SK-N-SH treated with all-trans-retinoic acid at 6 μM for 48 hours (cell line): ENCODE data around the gene GRM4.

Experiments
- ATAC-seq: fragments of 200-7000 bp; cut with Tn5 transposase; 3 replicates; pipeline ENCODE4 v1.9.1; 2020; ENCODE audit warnings: mild to moderate bottlenecking, moderate library complexity
- ARNTL ChIP-seq: fragments of 450-650 bp; formaldehyde crosslinking; IDR thresholded peaks from 2 replicates; pipeline ENCODE4 v1.5.0; 2020; ENCODE audit warnings: low read depth, mild to moderate bottlenecking, moderate library complexity, borderline replicate concordance
- BACH2 ChIP-seq: fragments of 250-450 bp; sonication (Bioruptor Pico); IDR thresholded peaks from 2 replicates; pipeline ENCODE4 v1.9.0; 2021; ENCODE audit warnings: mild to moderate bottlenecking, borderline replicate concordance
- CREB5 ChIP-seq: fragments of 250-450 bp; sonication (Bioruptor Pico); IDR thresholded peaks from 2 replicates; pipeline ENCODE4 v1.5.1; 2020; ENCODE audit warnings: low read depth, mild to moderate bottlenecking, moderate library complexity
- CSDC2 ChIP-seq: fragments of 250-450 bp; sonication (Bioruptor Pico); IDR thresholded peaks from 2 replicates; pipeline ENCODE4 v1.5.0; 2020; ENCODE audit warnings: mild to moderate bottlenecking, moderate library complexity
- CSRNP3 ChIP-seq: fragments of 250-450 bp; sonication (Bioruptor Pico); IDR thresholded peaks from 2 replicates; pipeline ENCODE4 v1.5.1; 2021; ENCODE audit warnings: mild to moderate bottlenecking, moderate library complexity
- ESRRG ChIP-seq: fragments of 250-450 bp; sonication (Bioruptor Pico); IDR thresholded peaks from 2 replicates; pipeline ENCODE4 v1.6.1; 2021; ENCODE audit warnings: mild to moderate bottlenecking
- GLIS3 ChIP-seq: fragments of 250-450 bp; sonication (Bioruptor Pico); IDR thresholded peaks from 2 replicates; pipeline ENCODE4 v1.5.0; 2020; ENCODE audit warnings: mild to moderate bottlenecking, moderate library complexity
- ISL1 ChIP-seq: fragments of 250-450 bp; sonication (Bioruptor Pico); IDR thresholded peaks from 2 replicates; pipeline ENCODE4 v2.1.2; 2022; ENCODE audit warnings: mild to moderate bottlenecking, moderate library complexity
- OSR1 ChIP-seq: fragments of 250-450 bp; sonication (Bioruptor Pico); IDR thresholded peaks from 2 replicates; pipeline ENCODE4 v1.8.0; 2022; ENCODE audit warnings: moderate library complexity, mild to moderate bottlenecking, inconsistent platforms
- PATZ1 ChIP-seq: fragments of 250-450 bp; sonication (Bioruptor Pico); IDR thresholded peaks from 2 replicates; pipeline ENCODE4 v1.8.0; 2020; ENCODE audit warnings: mild to moderate bottlenecking, moderate library complexity, borderline replicate concordance
- POU6F1 ChIP-seq: fragments of 250-450 bp; sonication (Bioruptor Pico); IDR thresholded peaks from 2 replicates; pipeline ENCODE4 v1.8.0; 2021; ENCODE audit warnings: low read depth, mild to moderate bottlenecking, moderate library complexity, borderline replicate concordance
- PPARA ChIP-seq: fragments of 250-450 bp; sonication (Bioruptor Pico); IDR thresholded peaks from 2 replicates; pipeline ENCODE4 v1.5.0; 2020; ENCODE audit warnings: mild to moderate bottlenecking, borderline replicate concordance
- SNAI2 ChIP-seq: fragments of 250-450 bp; sonication (Bioruptor Pico); IDR thresholded peaks from 2 replicates; pipeline ENCODE4 v1.5.0; 2020; ENCODE audit warnings: mild to moderate bottlenecking, moderate library complexity
- TCF4 ChIP-seq: fragments of 250-450 bp; sonication (Bioruptor Pico); IDR thresholded peaks from 2 replicates; pipeline ENCODE4 v1.8.0; 2021; ENCODE audit warnings: mild to moderate bottlenecking, moderate library complexity, borderline replicate concordance
- TOX ChIP-seq: fragments of 250-450 bp; sonication (Bioruptor Pico); IDR thresholded peaks from 2 replicates; pipeline ENCODE4 v1.8.0; 2021; ENCODE audit warnings: mild to moderate bottlenecking, moderate library complexity, borderline replicate concordance
- ZC3H10 ChIP-seq: fragments of 250-450 bp; sonication (Bioruptor Pico); IDR thresholded peaks from 2 replicates; pipeline ENCODE4 v1.5.1; 2021; ENCODE audit warnings: mild to moderate bottlenecking, moderate library complexity
- ZFP3 ChIP-seq: fragments of 250-450 bp; sonication (Bioruptor Pico); IDR thresholded peaks from 2 replicates; pipeline ENCODE4 v1.5.0; 2020; ENCODE audit warnings: mild to moderate bottlenecking, moderate library complexity
- ZFP30 ChIP-seq: fragments of 450-650 bp; formaldehyde crosslinking; IDR thresholded peaks from 2 replicates; pipeline ENCODE4 v1.5.0; 2022; ENCODE audit warnings: mild to moderate bottlenecking, moderate library complexity
- ZNF565 ChIP-seq: fragments of 450-650 bp; formaldehyde crosslinking; conservative IDR thresholded peaks from 2 replicates; pipeline ENCODE4 v1.5.0; 2020; ENCODE audit warnings: low read depth, mild to moderate bottlenecking, moderate library complexity
- ZNF70 ChIP-seq: fragments of 450-650 bp; formaldehyde crosslinking; IDR thresholded peaks from 2 replicates; pipeline ENCODE4 v1.5.0; 2020; ENCODE audit warnings: mild to moderate bottlenecking, moderate library complexity
- ZNF8 ChIP-seq: fragments of 450-650 bp; formaldehyde crosslinking; IDR thresholded peaks from 2 replicates; pipeline ENCODE4 v1.5.0; 2020; ENCODE audit warnings: mild to moderate bottlenecking, moderate library complexity

The GRM4 gene

DNA sequence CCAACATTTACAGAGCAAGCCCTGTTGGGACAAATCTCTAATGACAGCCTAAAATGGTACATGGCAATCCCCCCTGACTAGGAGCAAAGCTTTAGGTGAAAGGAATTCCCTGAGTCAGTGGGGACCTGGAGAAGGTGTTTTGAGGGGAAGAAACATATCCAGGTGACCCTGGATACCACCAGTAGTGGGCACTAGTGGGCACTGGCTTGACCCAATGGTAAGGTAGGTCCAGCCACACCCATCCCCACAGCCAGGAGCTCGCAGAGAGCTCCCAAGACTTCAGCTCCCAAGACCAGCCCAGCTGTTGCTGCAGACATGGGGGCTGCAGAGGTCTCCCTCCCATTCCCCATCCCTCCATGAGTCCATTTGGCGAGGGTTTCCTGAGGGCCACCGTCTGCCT is 19.5 kb downstream of the GRM4 start:
- TF ChIP-seq ZFP3, result no peak
- TF ChIP-seq ZNF8, result no peak
- no peak for TF ChIP-seq PATZ1 (CRISPR knock-in tag)
- no peak for TF ChIP-seq BACH2
- TF ChIP-seq ZNF70 (CRISPR knock-in tag), result no peak
- no peak for ATAC-seq

GRCh38 chr6:34125939-34126338 is 19.9 kb downstream of the GRM4 start:
- ATAC-seq, result no peak
- no peak for TF ChIP-seq ZC3H10 (CRISPR knock-in tag)
- TF ChIP-seq SNAI2 (CRISPR knock-in tag), result no peak
- TF ChIP-seq ZNF565 (CRISPR knock-in tag), result no peak
- no peak for TF ChIP-seq ISL1 (CRISPR knock-in tag)
- TF ChIP-seq BACH2, result no peak
- TF ChIP-seq PATZ1 (CRISPR knock-in tag), result no peak
- TF ChIP-seq POU6F1, result no peak
- TF ChIP-seq CREB5 (CRISPR knock-in tag), result no peak
- TF ChIP-seq CSRNP3 (CRISPR knock-in tag), result no peak
- no peak for TF ChIP-seq OSR1 (CRISPR knock-in tag)

DNA sequence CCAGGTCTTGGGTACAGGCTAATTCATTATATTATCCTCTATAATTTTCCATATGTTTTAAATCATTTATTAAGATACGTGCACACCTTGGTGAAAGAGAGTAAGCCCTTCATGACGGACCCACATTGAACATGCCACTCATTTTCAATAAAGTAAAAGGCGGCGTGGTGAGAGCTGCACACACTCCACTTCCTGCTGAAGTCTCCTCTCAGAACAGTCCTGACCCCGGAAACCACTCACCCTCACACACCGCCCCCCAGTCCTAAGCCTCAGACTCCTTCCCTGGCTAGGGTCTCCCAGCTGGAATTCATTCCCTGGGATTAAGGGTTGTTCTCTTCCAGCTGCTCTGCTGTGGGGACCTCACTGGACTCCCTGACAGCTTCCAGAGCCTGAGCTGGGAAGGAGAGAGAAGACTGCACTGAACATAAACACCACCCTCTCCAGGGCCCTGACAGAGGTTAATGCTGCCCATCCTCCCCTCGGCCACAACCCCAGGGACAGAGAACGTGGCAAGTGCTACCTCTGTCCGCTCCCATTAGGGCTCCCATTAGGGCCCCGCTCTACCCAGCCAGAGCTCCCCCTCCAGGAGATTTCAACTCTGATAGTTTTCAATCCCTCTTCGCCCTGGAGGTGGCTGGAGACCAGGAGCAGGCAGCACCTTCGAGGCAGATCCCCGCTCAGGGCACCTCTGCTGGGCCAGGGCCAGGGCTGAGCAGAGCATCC is 24.8 kb downstream of the GRM4 start:
- TF ChIP-seq TOX (no peak), ZNF565 (CRISPR knock-in tag) (no peak), ZC3H10 (CRISPR knock-in tag) (no peak), CSDC2 (CRISPR knock-in tag) (no peak), GLIS3 (CRISPR knock-in tag) (no peak), ARNTL (CRISPR knock-in tag) (no peak), BACH2 (no peak), CSRNP3 (CRISPR knock-in tag) (no peak), ZFP30 (no peak), ESRRG (CRISPR knock-in tag) (no peak), TCF4 (CRISPR knock-in tag) (no peak), PATZ1 (CRISPR knock-in tag) (no peak), POU6F1 (no peak), CREB5 (CRISPR knock-in tag) (no peak), PPARA (CRISPR knock-in tag) (no peak), SNAI2 (CRISPR knock-in tag) (no peak), ZNF70 (CRISPR knock-in tag) (no peak), ZNF8 (no peak), ISL1 (CRISPR knock-in tag) (no peak)
- no peak for ATAC-seq
